A673 (cell line): ENCODE results near the gene PHETA1. TPM values are rescaled to one million over a fixed set of nuclear protein-coding genes. Genes with fewer than 3 reads are reported as not detected.
A peak's percentile ranks its signal among the peaks of the same experiment; 100 is the strongest.

Experiments used
- BruUV-seq: library from RNA; stranded (reverse); fragments of 400-500 nt; replicated peaks from 2 replicates; lab custom pipeline; 2021; lab: Mats Ljungman, UMichigan
- CTCF ChIA-PET: fragments of 300-600 bp; sonication (Branson Sonifier 250); formaldehyde crosslinking; loops from one replicate; lab custom pipeline; 2022; ENCODE audit warnings: antibody characterized with exemption; lab: Charles Lee
- POLR2A ChIA-PET: fragments of 300-600 bp; sonication (Branson Sonifier 250); formaldehyde crosslinking; loops from one replicate; lab custom pipeline; 2022; ENCODE audit warnings: antibody characterized with exemption; ENCODE audit not compliant: low non-redundant PET; lab: Charles Lee
- DNase-seq: peaks from one replicate; pipeline ENCODE4 v3.0.0-alpha.2; 2015; ENCODE audit warnings: low spot score
- H3K27ac ChIP-seq: fragments of 200-600 bp; sonication (generic); 2 replicates; pipeline ENCODE4 v1.5.1; 2016; ENCODE audit warnings: mixed run types, low read depth, mild to moderate bottlenecking, mixed read lengths, antibody characterized with exemption, low read length; ENCODE audit not compliant: poor library complexity, severe bottlenecking
- H3K27me3 ChIP-seq: fragments of 200-600 bp; sonication (generic); replicated peaks from 2 replicates; pipeline ENCODE4 v1.6.1; 2017; ENCODE audit warnings: mixed run types, low read depth, mild to moderate bottlenecking, mixed read lengths, antibody characterized with exemption, low read length; ENCODE audit not compliant: insufficient read depth, poor library complexity
- H3K36me3 ChIP-seq: fragments of 200-600 bp; sonication (generic); 2 replicates; pipeline ENCODE4 v1.6.1; 2016; ENCODE audit warnings: mixed run types, mild to moderate bottlenecking, mixed read lengths, antibody characterized with exemption, low read length; ENCODE audit not compliant: insufficient read depth, poor library complexity, severe bottlenecking
- H3K4me1 ChIP-seq: fragments of 200-600 bp; sonication (generic); 2 replicates; pipeline ENCODE4 v1.6.1; 2017; ENCODE audit warnings: mixed run types, mild to moderate bottlenecking, mixed read lengths, antibody characterized with exemption, low read length; ENCODE audit not compliant: insufficient read depth, poor library complexity, severe bottlenecking
- H3K4me3 ChIP-seq: fragments of 200-600 bp; sonication (generic); 2 replicates; pipeline ENCODE4 v1.5.1; 2016; ENCODE audit warnings: low read depth, mixed run types, mild to moderate bottlenecking, mixed read lengths, low read length; ENCODE audit not compliant: poor library complexity, severe bottlenecking
- H3K9me3 ChIP-seq: fragments of 200-600 bp; sonication (generic); 2 replicates; pipeline ENCODE4 v1.6.1; 2016; ENCODE audit warnings: mixed run types, low read depth, mild to moderate bottlenecking, mixed read lengths, antibody characterized with exemption, low read length; ENCODE audit not compliant: poor library complexity, severe bottlenecking
- EZH2 ChIP-seq: fragments of 200-600 bp; sonication (generic); IDR thresholded peaks from 2 replicates; pipeline ENCODE4 v1.6.1; 2017; ENCODE audit warnings: borderline replicate concordance, low read depth, mild to moderate bottlenecking, mixed read lengths, antibody characterized with exemption, low read length; ENCODE audit not compliant: poor library complexity, severe bottlenecking
- intact Hi-C: fragments of 100-400 bp; cut with micrococcal nuclease; formaldehyde crosslinking; loops from one replicate; pipeline ENCODE4 v1.10.0; 2022; ENCODE audit not compliant: unreplicated experiment
- total RNA-seq: library from RNA; stranded (reverse); gene quantifications from 2 replicates; pipeline ENCODE4 v1.2.3, GENCODE V29; 2021
- TF ChIP-seq, protein P1 (sequence below): fragments of 300-800, 200-600 bp; sonication (generic); conservative IDR thresholded peaks from 2 replicates; pipeline ENCODE4 v1.5.1; 2017; ENCODE audit warnings: low read depth, mild to moderate bottlenecking, antibody characterized with exemption, low read length, moderate library complexity, mixed read lengths

Gene PHETA1
- total RNA-seq, 1 experiment from 2014 or later, result 5.7 TPM

DNA sequence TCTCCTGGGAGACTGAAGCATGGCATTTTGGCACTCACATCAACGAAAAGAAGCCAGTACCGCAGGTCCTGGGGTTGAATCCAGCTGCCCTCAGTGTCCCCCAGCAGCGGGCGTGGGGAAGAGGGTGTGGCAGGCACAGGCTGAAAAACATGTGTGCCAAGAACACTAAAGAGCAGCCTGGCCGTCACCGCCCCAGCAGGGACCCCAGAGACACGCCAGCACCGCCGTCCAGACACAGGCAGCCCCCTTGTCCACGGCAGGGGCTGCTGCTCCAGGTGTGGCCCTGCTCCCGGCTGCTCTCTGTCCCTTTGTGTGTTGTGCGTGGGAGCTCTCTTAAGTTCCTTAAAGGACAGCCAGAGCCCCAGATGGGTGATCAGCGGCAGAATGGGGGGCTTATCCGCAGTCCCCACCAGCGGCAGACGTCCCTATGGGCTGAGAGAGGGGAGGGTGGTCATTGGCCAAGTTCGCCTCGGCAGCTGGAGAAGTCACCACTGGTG is 556 bp downstream of the PHETA1 start:
- intact Hi-C loops, result no loop called here
- no TSS peak for BruUV-seq
- H3K4me3 ChIP-seq, result peak overlapping the region; percentile 72
- peaks cover 7% of the 10 kb centered on the region for H3K4me1 ChIP-seq
- peak overlapping the region; percentile 24 for H3K27ac ChIP-seq
- TF ChIP-seq, protein P1, sequence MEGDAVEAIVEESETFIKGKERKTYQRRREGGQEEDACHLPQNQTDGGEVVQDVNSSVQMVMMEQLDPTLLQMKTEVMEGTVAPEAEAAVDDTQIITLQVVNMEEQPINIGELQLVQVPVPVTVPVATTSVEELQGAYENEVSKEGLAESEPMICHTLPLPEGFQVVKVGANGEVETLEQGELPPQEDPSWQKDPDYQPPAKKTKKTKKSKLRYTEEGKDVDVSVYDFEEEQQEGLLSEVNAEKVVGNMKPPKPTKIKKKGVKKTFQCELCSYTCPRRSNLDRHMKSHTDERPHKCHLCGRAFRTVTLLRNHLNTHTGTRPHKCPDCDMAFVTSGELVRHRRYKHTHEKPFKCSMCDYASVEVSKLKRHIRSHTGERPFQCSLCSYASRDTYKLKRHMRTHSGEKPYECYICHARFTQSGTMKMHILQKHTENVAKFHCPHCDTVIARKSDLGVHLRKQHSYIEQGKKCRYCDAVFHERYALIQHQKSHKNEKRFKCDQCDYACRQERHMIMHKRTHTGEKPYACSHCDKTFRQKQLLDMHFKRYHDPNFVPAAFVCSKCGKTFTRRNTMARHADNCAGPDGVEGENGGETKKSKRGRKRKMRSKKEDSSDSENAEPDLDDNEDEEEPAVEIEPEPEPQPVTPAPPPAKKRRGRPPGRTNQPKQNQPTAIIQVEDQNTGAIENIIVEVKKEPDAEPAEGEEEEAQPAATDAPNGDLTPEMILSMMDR, result no peak
- no peak for TF ChIP-seq EZH2
- H3K36me3 ChIP-seq, result no peaks in the 10 kb centered on the region
- POLR2A ChIA-PET, result no interaction called here
- no peaks in the 10 kb centered on the region for H3K9me3 ChIP-seq
- CTCF ChIA-PET, result interaction anchor here (1.2 kb wide), 1 partner anchor 28 kb away, joined by 6 read pairs; no protein-coding TSS in a partner anchor
- no peaks in the 10 kb centered on the region for H3K27me3 ChIP-seq
- DNase-seq, result peak; percentile 24

DNA sequence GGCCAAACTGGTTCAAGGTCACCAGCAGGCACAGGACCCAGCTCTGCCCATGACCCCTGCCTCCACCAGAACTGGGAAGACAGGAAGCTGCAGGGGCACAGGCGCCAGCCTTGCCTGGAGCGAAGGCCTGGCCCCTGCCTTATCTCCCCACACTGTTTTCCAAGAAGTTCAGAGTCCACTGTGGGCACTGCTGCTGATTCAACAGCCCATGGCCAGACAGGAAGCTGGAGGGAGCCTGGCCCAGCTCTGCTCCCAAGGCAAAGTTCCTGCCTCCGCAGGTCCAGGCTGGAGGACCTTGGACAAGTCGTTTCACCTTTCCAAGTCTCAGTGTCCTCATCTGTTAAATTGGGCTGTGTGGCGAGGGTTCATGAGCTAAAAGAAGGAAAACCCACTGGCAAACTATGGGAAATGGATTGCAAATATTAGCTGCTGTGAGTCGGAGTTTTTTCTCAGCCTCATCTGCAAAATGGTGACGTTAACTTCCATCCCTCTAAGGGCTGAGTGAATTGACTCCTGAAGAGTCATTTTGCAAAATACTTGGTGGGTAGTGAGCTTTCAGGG is 1.2 kb downstream of the PHETA1 start:
- intact Hi-C loops, result no loop called here
- no TSS peak for BruUV-seq
- H3K4me1 ChIP-seq, result peaks cover 7% of the 10 kb centered on the region
- no peak overlapping the region for H3K27ac ChIP-seq
- peak overlapping the region; percentile 72 for H3K4me3 ChIP-seq
- no peaks in the 10 kb centered on the region for H3K36me3 ChIP-seq
- no peak for TF ChIP-seq EZH2
- TF ChIP-seq, protein P1, result no peak
- no peaks in the 10 kb centered on the region for H3K27me3 ChIP-seq
- ChIA-PET CTCF (interaction anchor here (1.2 kb wide), 1 partner anchor 29 kb away, joined by 6 read pairs; no protein-coding TSS in a partner anchor), POLR2A (no interaction called here)
- no peak for DNase-seq
- no peaks in the 10 kb centered on the region for H3K9me3 ChIP-seq

DNA sequence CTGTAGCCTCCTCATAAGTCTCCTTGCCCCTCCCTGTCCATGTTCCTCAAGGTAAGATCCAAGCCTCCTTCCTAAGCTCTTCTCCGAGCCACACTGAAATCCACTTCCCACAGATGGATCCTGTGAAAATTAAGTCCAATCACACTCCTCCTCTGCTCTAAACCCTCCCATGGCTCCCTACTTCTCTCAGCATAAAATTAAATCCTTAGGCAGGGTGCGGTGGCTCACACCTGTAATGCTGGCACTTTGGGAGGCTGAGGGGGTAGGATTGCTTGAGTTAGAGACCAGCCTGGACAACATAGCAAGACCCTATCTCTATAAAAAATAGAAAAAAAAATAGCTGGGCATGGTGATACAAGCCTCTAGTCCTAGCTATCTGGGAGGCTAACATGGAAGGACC is 2.3 kb downstream of the PHETA1 start:
- no peaks in the 10 kb centered on the region for H3K9me3 ChIP-seq
- CTCF ChIA-PET, result no interaction called here
- no peaks in the 10 kb centered on the region for H3K36me3 ChIP-seq
- no peak overlapping the region for H3K4me3 ChIP-seq
- no TSS peak for BruUV-seq
- no peak overlapping the region for H3K27ac ChIP-seq
- no peaks in the 10 kb centered on the region for H3K27me3 ChIP-seq
- H3K4me1 ChIP-seq, result peaks cover 7% of the 10 kb centered on the region
- no peak for DNase-seq
- POLR2A ChIA-PET, result no interaction called here
- intact Hi-C loops, result no loop called here
- no peak for TF ChIP-seq EZH2
- TF ChIP-seq, protein P1, result no peak
